ENCODE data around the gene GRM7.

DNA sequence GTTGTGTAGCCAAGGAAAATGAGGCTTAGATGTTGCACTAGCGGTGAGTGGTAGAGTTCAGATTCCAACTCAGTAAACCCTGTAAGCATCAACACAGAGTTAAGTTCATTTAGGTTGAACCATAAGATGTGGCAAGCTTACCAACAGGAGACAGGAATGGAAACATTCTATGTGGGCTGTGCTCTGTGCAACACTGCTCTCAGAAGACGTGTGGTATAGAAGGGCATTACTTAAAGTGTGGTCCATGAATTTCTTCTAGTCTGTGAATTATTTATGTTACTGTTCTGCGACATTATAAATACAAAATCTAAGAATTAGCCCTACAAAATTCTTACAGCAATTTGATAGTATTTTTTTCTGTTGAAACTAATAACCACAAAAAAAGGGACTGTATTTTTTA lies 213.3 kb downstream of the GRM7 start:
- TF ChIP-seq, protein P1, sequence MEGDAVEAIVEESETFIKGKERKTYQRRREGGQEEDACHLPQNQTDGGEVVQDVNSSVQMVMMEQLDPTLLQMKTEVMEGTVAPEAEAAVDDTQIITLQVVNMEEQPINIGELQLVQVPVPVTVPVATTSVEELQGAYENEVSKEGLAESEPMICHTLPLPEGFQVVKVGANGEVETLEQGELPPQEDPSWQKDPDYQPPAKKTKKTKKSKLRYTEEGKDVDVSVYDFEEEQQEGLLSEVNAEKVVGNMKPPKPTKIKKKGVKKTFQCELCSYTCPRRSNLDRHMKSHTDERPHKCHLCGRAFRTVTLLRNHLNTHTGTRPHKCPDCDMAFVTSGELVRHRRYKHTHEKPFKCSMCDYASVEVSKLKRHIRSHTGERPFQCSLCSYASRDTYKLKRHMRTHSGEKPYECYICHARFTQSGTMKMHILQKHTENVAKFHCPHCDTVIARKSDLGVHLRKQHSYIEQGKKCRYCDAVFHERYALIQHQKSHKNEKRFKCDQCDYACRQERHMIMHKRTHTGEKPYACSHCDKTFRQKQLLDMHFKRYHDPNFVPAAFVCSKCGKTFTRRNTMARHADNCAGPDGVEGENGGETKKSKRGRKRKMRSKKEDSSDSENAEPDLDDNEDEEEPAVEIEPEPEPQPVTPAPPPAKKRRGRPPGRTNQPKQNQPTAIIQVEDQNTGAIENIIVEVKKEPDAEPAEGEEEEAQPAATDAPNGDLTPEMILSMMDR (IDR thresholded peaks at IDR 0.05; ENCODE audit: low read depth, low read length, poor library complexity, severe bottlenecking): no peak
- no peak for TF ChIP-seq EZH2phosphoT487 (IDR thresholded peaks at IDR 0.05; ENCODE audit: borderline replicate concordance, low read length)

Data from DOHH2 (cell line).